AG10803 (cell line): ENCODE data around the gene GSTM3.

ENCODE experiments used
- DNase-seq: peaks from one replicate; pipeline ENCODE4 v3.0.0; 2010; ENCODE audit warnings: low read depth
- H3K4me3 ChIP-seq: 2 replicates; pipeline ENCODE4 v1.5.1; 2011; ENCODE audit warnings: mild to moderate bottlenecking, low read length, control low read depth
- TF ChIP-seq, protein P1 (sequence below): conservative IDR thresholded peaks from 2 replicates; pipeline ENCODE4 v1.5.1; 2011; ENCODE audit warnings: mild to moderate bottlenecking, low read length, control low read depth, inconsistent platforms

GSTM3 gene

GRCh38 chr1:109740615-109741373, at the start of gene GSTM3:
TSS of gene GSTM3 (minus strand) at chr1:109741038. CDS start at chr1:109740287, 751 bp downstream.
- peak within 1 kb of the TSS; percentile 77 for H3K4me3 ChIP-seq

DNA sequence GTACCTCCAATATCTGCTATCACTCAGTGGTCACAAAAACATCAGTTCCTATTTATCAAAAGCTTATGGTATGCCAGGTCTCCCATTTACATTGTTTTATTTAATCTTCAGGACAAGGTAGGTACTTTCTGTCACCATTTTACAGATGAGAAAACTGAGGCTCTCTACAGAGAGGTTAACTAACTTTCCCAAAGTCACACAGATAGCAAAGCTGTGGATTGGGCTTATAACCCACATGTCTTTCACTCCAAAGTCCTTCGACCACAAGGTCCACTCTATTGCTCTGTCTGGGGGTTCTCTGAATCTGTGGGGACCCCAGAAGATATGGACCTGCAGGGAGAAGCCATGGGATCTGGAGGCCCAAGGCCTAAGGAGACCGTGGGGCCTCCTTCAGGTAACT, 49.5 kb upstream of the GSTM3 start:
- TF ChIP-seq, protein P1, sequence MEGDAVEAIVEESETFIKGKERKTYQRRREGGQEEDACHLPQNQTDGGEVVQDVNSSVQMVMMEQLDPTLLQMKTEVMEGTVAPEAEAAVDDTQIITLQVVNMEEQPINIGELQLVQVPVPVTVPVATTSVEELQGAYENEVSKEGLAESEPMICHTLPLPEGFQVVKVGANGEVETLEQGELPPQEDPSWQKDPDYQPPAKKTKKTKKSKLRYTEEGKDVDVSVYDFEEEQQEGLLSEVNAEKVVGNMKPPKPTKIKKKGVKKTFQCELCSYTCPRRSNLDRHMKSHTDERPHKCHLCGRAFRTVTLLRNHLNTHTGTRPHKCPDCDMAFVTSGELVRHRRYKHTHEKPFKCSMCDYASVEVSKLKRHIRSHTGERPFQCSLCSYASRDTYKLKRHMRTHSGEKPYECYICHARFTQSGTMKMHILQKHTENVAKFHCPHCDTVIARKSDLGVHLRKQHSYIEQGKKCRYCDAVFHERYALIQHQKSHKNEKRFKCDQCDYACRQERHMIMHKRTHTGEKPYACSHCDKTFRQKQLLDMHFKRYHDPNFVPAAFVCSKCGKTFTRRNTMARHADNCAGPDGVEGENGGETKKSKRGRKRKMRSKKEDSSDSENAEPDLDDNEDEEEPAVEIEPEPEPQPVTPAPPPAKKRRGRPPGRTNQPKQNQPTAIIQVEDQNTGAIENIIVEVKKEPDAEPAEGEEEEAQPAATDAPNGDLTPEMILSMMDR: no peak
- DNase-seq: no peak
- H3K4me3 ChIP-seq: no peak overlapping the region

More at GRCh38 chr1:109740615-109741373, at the start of gene GSTM3:
- DNase-seq: no peak
- TF ChIP-seq, protein P1: no peak

- no peak overlapping the region for H3K4me3 ChIP-seq
- TF ChIP-seq, protein P1: no peak
- no peak for DNase-seq
Observed at GRCh38 chr1:109789551-109790180, 48.8 kb upstream of the GSTM3 start.

DNA sequence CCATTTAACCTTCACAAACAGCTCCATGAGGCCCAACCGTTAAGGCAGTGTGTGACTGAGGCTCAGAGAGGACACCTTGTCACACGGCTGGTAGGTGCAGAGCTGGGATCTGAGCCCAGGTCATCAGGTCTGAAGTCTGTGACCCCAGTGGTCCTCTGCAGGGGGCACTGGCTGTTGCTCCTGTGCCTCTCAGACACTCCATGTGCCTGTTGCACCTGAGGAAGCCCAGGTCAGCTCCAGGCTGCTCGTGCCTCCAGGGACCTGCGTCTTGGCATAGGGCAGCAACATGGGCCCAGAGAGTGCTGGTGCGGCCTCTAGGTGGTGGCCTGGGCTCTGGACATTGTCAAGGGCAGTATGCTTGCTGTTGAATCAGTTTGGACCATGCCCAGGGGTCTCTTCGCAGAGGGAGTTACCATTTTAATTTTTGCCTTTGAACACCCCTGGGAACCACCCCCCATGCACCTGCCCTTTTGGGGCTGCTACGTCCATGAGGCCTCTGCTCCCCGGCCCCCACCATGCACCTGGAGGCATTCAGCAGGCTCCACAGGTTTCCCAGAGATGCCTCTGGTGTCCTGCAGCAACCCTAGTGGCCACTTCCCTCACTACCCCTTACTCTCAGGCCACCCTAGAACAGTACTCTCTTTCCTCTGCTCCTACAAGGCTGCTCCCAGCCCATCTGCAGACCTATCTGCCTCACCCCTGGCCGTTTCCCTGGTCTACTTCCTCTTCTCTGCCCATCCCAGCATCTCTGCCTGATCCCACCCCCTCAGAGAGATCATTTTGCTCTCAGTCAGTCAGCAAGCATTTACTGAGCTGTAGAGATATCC, 48.1 kb upstream of the GSTM3 start:
- TF ChIP-seq, protein P1: peak; percentile 52
- H3K4me3 ChIP-seq: no peak overlapping the region
- DNase-seq: no peak

DNA sequence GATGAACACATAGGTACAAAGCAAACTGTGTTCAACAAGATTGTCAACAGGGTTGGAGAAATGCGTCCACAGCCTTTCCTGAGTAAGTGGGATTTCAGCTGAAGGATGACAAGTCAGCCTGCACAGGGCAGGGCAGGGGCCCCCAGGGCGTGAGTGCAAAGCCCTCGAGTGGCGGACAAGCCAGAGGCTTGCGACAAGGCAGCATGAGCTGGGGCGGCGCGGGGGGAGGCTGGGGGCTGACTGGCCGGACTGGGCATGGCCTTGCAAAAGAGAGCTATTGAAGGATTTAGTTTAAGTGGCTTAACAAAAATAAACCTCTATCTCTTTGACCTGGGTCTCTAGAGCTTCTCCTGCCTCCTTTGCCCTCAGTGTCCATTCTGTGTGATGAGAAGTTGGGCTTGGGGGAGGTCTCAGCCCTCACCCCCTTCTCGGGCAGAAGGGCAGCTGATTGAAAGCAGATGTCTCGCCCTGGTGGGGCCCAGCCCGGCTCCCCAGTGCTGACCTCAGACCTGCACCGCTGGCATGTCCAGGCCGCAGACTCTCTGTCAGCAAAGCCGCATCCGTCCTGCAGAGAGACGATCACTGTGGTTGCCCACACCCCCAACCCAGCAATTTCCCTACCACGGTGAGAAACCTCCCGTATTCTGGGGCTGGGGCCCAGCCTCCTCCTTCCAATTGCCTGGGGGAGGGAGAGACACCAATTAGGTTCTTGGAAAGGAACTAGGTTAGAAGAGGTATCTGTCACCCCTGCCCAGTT, 47.2 kb upstream of the GSTM3 start:
- TF ChIP-seq, protein P1: no peak
- H3K4me3 ChIP-seq: no peak overlapping the region
- no peak for DNase-seq

DNA sequence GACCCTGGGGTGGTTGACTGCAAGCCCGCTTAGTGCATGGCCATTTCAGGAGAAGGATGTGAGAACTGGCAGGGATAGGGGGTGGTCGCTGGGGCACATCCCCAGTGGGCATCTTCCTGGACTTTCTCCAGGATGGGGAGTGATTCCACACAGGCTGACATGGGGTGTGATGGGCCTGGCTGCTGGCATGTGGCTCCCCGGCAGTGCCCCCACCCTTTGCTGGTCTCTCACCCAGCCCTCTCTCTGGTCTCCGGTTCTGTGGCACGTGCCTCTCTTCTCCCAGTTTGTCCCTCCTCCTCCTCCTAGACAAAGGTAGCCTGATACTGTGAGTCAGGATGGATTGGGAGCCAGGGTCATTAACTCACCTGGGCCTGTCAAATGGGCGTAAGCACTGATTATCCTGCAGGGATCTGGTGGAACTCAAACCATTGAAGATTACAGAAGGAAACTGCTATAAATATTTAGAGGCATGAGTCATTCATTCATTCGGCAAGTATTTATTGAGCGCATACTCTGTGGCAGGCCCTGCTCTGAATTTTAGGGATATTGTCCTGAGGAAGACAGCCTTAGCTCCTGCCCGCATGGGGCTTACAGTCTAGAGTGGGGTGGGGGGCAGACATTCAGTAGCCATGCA, 46.5 kb upstream of the GSTM3 start:
- no peak for DNase-seq
- TF ChIP-seq, protein P1: no peak
- no peak overlapping the region for H3K4me3 ChIP-seq
